ENCODE measurements around the gene LPCAT2.
"Not testable (repeated sequence)": the region's sequence is repeated elsewhere in the genome, so short reads cannot be mapped to it uniquely, and the experiment has no call there.

Gene LPCAT2

GRCh38 chr16:55597928-55598327, 89.1 kb downstream of the LPCAT2 start:
- Histone ChIP-seq H3K9me3 (ENCODE audit: control insufficient read depth in 2 of 2, low read length in 2 of 2) (no peaks in the 10 kb centered on the region), H3K27me3 (ENCODE audit: control insufficient read depth in 1 of 2, insufficient read depth in 2 of 2, low read length in 2 of 2) (no peaks in the 10 kb centered on the region), H3K36me3 (ENCODE audit: control insufficient read depth in 2 of 2, insufficient read depth in 2 of 2, low read length in 2 of 2) (no peaks in the 10 kb centered on the region), H3K9ac (ENCODE audit: low read length in 2 of 2) (no peak overlapping the region), H3K4me3 (ENCODE audit: low read length in 2 of 2) (no peak overlapping the region), H3K4me1 (ENCODE audit: control insufficient read depth, insufficient read depth, low read length) (no peaks in the 10 kb centered on the region), H3K27ac (ENCODE audit: low read length) (no peak overlapping the region)

GRCh38 chr16:55605754-55606336, 97.0 kb downstream of the LPCAT2 start:
- H3K4me3 ChIP-seq (ENCODE audit: low read length in 2 of 2): no peak overlapping the region
- no peaks in the 10 kb centered on the region for H3K36me3 ChIP-seq (ENCODE audit: control insufficient read depth in 2 of 2, insufficient read depth in 2 of 2, low read length in 2 of 2)
- no peaks in the 10 kb centered on the region for H3K9me3 ChIP-seq (ENCODE audit: control insufficient read depth in 2 of 2, low read length in 2 of 2)
- no peak overlapping the region for H3K9ac ChIP-seq (ENCODE audit: low read length in 2 of 2)
- no peaks in the 10 kb centered on the region for H3K27me3 ChIP-seq (ENCODE audit: control insufficient read depth in 1 of 2, insufficient read depth in 2 of 2, low read length in 2 of 2)
- peaks cover 10% of the 10 kb centered on the region for H3K4me1 ChIP-seq (ENCODE audit: control insufficient read depth, insufficient read depth, low read length)
- H3K27ac ChIP-seq (ENCODE audit: low read length): no peak overlapping the region

DNA sequence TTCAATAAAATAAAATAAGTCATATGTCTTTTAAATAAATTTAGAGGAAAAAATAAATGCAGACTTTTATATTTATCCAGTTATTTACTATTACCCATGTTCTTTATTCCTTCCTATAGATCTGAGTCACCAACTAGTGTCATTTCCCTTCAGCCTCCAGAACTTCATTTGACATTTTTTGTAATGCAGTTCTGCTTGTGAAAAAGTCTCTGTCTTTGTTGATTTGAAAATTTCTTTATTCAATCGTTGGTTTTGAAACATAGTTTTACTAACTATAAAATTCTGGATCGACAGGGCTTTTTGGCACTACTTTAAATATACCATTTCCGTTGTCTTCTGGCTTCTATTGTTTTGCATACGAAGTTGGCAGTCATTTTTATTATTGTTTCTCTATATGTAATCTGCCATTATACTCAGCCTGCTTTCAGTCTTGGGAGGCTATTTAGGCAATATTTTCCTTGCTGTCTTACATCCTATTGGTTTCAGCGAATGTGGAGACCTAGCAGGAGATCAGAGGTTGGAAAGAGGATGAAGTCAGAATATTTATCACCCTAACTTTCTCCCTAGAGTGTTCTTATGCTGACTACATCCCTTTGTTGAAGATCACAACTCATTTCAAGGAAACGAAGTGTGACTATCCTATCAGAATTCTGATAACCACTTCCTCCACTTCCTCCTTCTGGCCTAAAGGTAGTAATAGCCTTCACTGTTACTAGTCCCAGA, 104.9 kb downstream of the LPCAT2 start:
- Histone ChIP-seq H3K27me3 (ENCODE audit: control insufficient read depth in 1 of 2, insufficient read depth in 2 of 2, low read length in 2 of 2) (no peaks in the 10 kb centered on the region), H3K9ac (ENCODE audit: low read length in 2 of 2) (no peak overlapping the region), H3K9me3 (ENCODE audit: control insufficient read depth in 2 of 2, low read length in 2 of 2) (no peaks in the 10 kb centered on the region), H3K4me3 (ENCODE audit: low read length in 2 of 2) (no peak overlapping the region), H3K36me3 (ENCODE audit: control insufficient read depth in 2 of 2, insufficient read depth in 2 of 2, low read length in 2 of 2) (no peaks in the 10 kb centered on the region), H3K4me1 (ENCODE audit: control insufficient read depth, insufficient read depth, low read length) (no peaks in the 10 kb centered on the region), H3K27ac (ENCODE audit: low read length) (no peak overlapping the region)

DNA sequence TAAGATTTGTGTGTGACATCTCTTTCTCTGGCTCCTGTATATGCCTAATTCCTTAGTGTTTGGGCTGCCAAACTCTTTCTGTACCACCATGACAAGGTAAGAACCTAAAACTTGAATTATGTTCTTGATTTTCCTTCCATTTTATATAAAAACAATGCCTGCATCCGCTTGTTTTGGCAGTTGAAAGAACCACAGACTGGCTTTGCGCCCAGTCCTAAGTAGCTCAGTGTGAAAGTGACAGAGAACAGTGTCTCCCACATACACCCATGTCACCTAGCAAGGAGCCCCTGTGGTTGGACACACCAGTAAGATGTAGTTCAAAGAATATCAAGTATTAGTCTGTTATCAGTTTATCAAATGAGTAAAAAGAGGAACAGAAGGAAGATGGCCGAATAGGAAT, 106.2 kb downstream of the LPCAT2 start:
- Histone ChIP-seq H3K4me3 (ENCODE audit: low read length in 2 of 2) (no peak overlapping the region), H3K9me3 (ENCODE audit: control insufficient read depth in 2 of 2, low read length in 2 of 2) (no peaks in the 10 kb centered on the region), H3K27me3 (ENCODE audit: control insufficient read depth in 1 of 2, insufficient read depth in 2 of 2, low read length in 2 of 2) (no peaks in the 10 kb centered on the region), H3K9ac (ENCODE audit: low read length in 2 of 2) (no peak overlapping the region), H3K4me1 (ENCODE audit: control insufficient read depth, insufficient read depth, low read length) (no peaks in the 10 kb centered on the region), H3K27ac (ENCODE audit: low read length) (no peak overlapping the region), H3K36me3 (ENCODE audit: control insufficient read depth in 2 of 2, insufficient read depth in 2 of 2, low read length in 2 of 2) (no peaks in the 10 kb centered on the region)

- not testable (repeated sequence) for H3K4me1 ChIP-seq (ENCODE audit: control insufficient read depth, insufficient read depth, low read length); H3K36me3 ChIP-seq (ENCODE audit: control insufficient read depth in 2 of 2, insufficient read depth in 2 of 2, low read length in 2 of 2); H3K27me3 ChIP-seq (ENCODE audit: control insufficient read depth in 1 of 2, insufficient read depth in 2 of 2, low read length in 2 of 2); H3K4me3 ChIP-seq (ENCODE audit: low read length in 2 of 2); H3K27ac ChIP-seq (ENCODE audit: low read length); H3K9ac ChIP-seq (ENCODE audit: low read length in 2 of 2); H3K9me3 ChIP-seq (ENCODE audit: control insufficient read depth in 2 of 2, low read length in 2 of 2)
Measured at GRCh38 chr16:55615670-55616069, 106.8 kb downstream of the LPCAT2 start.

DNA sequence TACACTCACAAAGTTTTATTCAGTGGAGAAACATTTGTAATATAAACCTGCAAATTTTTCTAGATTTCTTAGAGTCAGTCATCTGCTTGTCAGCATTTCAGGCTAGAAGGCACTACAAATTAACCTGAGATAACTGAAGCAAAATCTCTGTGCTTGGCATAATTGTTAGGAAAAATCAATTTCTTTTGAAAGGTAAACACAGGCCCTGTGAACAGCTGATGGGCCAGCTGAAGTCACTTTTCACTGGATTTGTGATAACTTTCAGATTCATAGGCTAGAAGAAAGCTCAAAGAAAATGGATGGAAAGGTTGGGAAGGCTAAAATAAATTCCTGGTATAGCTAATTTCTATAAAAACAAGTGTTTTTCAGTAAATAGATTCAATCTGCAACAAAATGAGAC, 112.9 kb downstream of the LPCAT2 start:
- Histone ChIP-seq H3K36me3 (ENCODE audit: control insufficient read depth in 2 of 2, insufficient read depth in 2 of 2, low read length in 2 of 2) (no peaks in the 10 kb centered on the region), H3K27ac (ENCODE audit: low read length) (no peak overlapping the region), H3K9ac (ENCODE audit: low read length in 2 of 2) (no peak overlapping the region), H3K9me3 (ENCODE audit: control insufficient read depth in 2 of 2, low read length in 2 of 2) (no peaks in the 10 kb centered on the region), H3K4me1 (ENCODE audit: control insufficient read depth, insufficient read depth, low read length) (no peaks in the 10 kb centered on the region), H3K4me3 (ENCODE audit: low read length in 2 of 2) (no peak overlapping the region), H3K27me3 (ENCODE audit: control insufficient read depth in 1 of 2, insufficient read depth in 2 of 2, low read length in 2 of 2) (no peaks in the 10 kb centered on the region)

GRCh38 chr16:55622272-55622671, 113.4 kb downstream of the LPCAT2 start:
- no peaks in the 10 kb centered on the region for H3K9me3 ChIP-seq (ENCODE audit: control insufficient read depth in 2 of 2, low read length in 2 of 2)
- H3K4me3 ChIP-seq (ENCODE audit: low read length in 2 of 2): no peak overlapping the region
- no peaks in the 10 kb centered on the region for H3K4me1 ChIP-seq (ENCODE audit: control insufficient read depth, insufficient read depth, low read length)
- H3K27ac ChIP-seq (ENCODE audit: low read length): no peak overlapping the region
- no peak overlapping the region for H3K9ac ChIP-seq (ENCODE audit: low read length in 2 of 2)
- H3K36me3 ChIP-seq (ENCODE audit: control insufficient read depth in 2 of 2, insufficient read depth in 2 of 2, low read length in 2 of 2): no peaks in the 10 kb centered on the region
- no peaks in the 10 kb centered on the region for H3K27me3 ChIP-seq (ENCODE audit: control insufficient read depth in 1 of 2, insufficient read depth in 2 of 2, low read length in 2 of 2)

- Histone ChIP-seq H3K36me3 (ENCODE audit: control insufficient read depth in 2 of 2, insufficient read depth in 2 of 2, low read length in 2 of 2) (no peaks in the 10 kb centered on the region), H3K27me3 (ENCODE audit: control insufficient read depth in 1 of 2, insufficient read depth in 2 of 2, low read length in 2 of 2) (no peaks in the 10 kb centered on the region), H3K9ac (ENCODE audit: low read length in 2 of 2) (no peak overlapping the region), H3K4me1 (ENCODE audit: control insufficient read depth, insufficient read depth, low read length) (no peaks in the 10 kb centered on the region), H3K27ac (ENCODE audit: low read length) (no peak overlapping the region), H3K9me3 (ENCODE audit: control insufficient read depth in 2 of 2, low read length in 2 of 2) (no peaks in the 10 kb centered on the region), H3K4me3 (ENCODE audit: low read length in 2 of 2) (no peak overlapping the region)
Measured at GRCh38 chr16:55622930-55623561, 114.2 kb downstream of the LPCAT2 start.

- Histone ChIP-seq H3K9ac (ENCODE audit: low read length in 2 of 2) (no peak overlapping the region), H3K9me3 (ENCODE audit: control insufficient read depth in 2 of 2, low read length in 2 of 2) (no peaks in the 10 kb centered on the region)
Measured at GRCh38 chr16:55623640-55624039, 114.8 kb downstream of the LPCAT2 start.

DNA sequence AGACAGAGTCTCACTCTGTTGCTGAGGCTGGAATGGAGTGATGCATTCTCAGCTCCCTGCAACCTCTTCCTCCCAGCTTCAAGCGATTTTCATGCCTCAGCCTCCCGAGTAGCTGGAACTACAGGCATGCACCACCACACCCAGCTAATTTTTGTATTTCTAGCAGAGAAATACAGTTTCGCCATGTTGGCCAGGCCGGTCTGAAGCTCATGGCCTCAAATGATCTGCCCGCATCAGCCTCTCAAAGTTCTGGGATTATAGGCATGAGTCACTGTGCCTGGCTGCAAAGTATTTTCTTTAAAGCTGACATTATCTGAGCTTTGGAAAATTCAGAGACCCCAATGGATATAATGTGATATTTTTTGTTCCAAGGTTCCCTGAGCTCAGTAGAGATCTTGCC, 115.8 kb downstream of the LPCAT2 start:
- no peak overlapping the region for H3K9ac ChIP-seq (ENCODE audit: low read length in 2 of 2)
- H3K4me1 ChIP-seq (ENCODE audit: control insufficient read depth, insufficient read depth, low read length): no peaks in the 10 kb centered on the region
- no peaks in the 10 kb centered on the region for H3K27me3 ChIP-seq (ENCODE audit: control insufficient read depth in 1 of 2, insufficient read depth in 2 of 2, low read length in 2 of 2)
- H3K4me3 ChIP-seq (ENCODE audit: low read length in 2 of 2): no peak overlapping the region
- no peaks in the 10 kb centered on the region for H3K9me3 ChIP-seq (ENCODE audit: control insufficient read depth in 2 of 2, low read length in 2 of 2)
- no peak overlapping the region for H3K27ac ChIP-seq (ENCODE audit: low read length)
- no peaks in the 10 kb centered on the region for H3K36me3 ChIP-seq (ENCODE audit: control insufficient read depth in 2 of 2, insufficient read depth in 2 of 2, low read length in 2 of 2)

More at GRCh38 chr16:55623640-55624039, 114.8 kb downstream of the LPCAT2 start:
- Histone ChIP-seq H3K36me3 (ENCODE audit: control insufficient read depth in 2 of 2, insufficient read depth in 2 of 2, low read length in 2 of 2) (no peaks in the 10 kb centered on the region), H3K27me3 (ENCODE audit: control insufficient read depth in 1 of 2, insufficient read depth in 2 of 2, low read length in 2 of 2) (no peaks in the 10 kb centered on the region), H3K27ac (ENCODE audit: low read length) (no peak overlapping the region), H3K4me1 (ENCODE audit: control insufficient read depth, insufficient read depth, low read length) (no peaks in the 10 kb centered on the region), H3K4me3 (ENCODE audit: low read length in 2 of 2) (no peak overlapping the region)

- Histone ChIP-seq H3K27ac (ENCODE audit: low read length) (no peak overlapping the region), H3K9ac (ENCODE audit: low read length in 2 of 2) (no peak overlapping the region), H3K4me3 (ENCODE audit: low read length in 2 of 2) (no peak overlapping the region), H3K4me1 (ENCODE audit: control insufficient read depth, insufficient read depth, low read length) (no peaks in the 10 kb centered on the region), H3K36me3 (ENCODE audit: control insufficient read depth in 2 of 2, insufficient read depth in 2 of 2, low read length in 2 of 2) (no peaks in the 10 kb centered on the region), H3K9me3 (ENCODE audit: control insufficient read depth in 2 of 2, low read length in 2 of 2) (no peaks in the 10 kb centered on the region), H3K27me3 (ENCODE audit: control insufficient read depth in 1 of 2, insufficient read depth in 2 of 2, low read length in 2 of 2) (no peaks in the 10 kb centered on the region)
Measured at GRCh38 chr16:55625843-55626242, 117.0 kb downstream of the LPCAT2 start.
